ENCODE measurements around the gene CCDC167.
"Not testable (repeated sequence)": the region's sequence is repeated elsewhere in the genome, so short reads cannot be mapped to it uniquely, and the experiment has no call there.

Gene CCDC167

DNA sequence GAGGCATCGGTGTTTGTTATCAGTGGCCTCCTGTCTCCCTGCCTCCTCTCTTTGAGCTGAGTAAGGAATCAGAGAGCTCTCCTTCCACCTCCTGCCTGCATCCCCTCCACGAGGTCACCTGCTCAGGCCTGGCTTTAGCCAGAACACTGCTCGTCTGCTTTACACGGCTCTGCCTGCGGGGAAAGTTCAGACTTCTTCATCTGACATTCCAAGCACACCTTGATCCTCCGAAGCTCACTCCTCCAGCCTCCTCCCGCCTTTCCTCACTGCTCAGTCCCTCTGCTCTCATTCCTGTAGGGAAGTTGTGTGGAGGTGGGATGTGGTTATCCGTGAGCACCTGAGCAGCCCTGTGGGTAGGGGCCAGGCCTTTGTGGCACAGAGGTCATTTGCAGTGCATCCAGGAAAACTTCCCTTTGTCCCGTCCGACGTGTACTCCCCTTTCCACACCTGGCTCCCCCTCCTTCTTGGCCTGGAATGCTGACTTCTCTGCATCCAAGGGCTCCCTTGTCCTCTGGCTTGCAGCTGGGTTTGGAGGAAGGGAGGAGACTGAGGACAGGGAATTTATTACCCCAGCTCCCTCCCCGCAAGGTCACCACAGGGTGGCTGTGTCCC lies 12.8 kb upstream of the CCDC167 start:
- in situ Hi-C loops (cut with MboI; ENCODE audit: low sequenced_read_pairs) = no loop called here

DNA sequence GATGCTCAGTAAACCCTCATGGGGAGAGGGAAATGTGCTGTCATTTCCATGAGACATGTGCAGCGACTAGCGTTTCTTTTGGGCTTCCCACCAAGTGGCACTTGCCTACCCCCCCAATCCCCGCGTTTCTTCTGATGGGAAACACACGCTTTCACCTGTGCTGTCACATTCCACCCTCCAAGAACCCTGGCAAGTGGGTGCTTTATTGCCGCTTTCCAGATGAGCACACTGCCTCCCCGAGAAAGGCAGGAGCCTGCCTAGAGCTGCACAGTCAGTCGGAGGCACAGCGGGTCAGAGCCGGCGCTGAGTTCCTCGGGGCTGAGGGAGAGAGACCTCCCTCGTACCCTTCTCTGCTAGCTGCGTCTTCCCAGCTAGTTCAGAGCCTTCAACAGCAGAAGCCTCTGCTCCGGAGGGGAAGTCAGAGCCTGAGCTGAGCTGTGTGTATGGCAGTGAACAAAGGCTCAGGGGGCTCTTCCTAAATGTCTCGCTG lies 12.3 kb upstream of the CCDC167 start:
- in situ Hi-C loops (cut with MboI; ENCODE audit: low sequenced_read_pairs) = no loop called here

DNA sequence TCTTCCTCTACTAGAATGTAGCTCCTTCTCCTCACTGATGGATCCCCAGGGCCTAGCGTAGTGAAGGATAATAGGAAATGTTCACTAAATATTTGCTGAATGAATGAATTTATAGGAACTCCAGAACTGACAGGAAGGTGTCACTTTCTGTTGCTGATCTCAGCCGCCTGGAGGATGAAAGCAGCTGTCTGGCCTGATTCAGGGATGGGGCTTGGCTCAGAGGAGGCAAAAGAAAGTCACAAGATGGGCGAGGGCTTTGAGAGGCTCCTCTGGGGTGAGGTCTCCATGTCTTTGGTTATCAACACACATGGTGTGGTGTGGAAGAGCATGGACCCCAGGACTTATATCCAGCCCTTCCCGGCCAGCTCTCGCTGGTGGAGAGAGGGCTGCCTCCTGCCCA lies 11.5 kb upstream of the CCDC167 start:
- in situ Hi-C loops (cut with MboI; ENCODE audit: low sequenced_read_pairs) = no loop called here

DNA sequence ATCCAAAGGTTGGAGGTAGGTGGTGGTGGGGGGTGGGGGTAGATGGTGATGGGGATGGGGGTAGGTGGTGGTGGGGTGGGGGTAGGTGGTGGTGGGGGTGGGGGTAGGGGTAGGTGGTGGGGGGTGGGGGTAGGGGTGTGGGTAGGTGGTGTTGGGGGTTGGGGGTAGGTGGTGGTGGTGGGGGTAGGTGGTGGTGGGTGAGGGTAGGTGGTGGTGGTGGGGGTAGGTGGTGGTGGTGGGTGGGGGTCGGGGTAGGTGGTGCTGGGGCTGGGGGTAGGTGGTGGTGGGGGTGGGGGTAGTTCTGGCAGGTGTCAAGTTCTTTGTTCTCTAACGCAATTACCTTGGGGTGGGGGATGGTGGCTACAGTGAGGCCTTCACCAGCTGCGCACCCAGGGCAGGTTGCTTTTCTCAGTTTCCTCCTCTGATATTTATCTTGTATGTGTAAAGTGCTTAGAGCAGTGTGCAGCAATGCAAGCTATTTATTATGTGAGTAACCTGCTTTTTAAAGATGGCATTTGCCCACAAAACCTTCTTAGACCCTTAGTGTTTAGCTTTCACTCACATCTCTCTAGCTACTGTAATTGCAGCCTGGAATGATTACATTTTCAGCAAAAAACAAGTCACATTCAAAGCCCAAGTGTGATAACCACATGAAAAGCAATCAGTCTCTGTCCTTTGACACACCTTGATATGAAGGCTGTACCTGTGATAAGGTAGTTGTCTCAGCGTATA lies 8.2 kb upstream of the CCDC167 start:
- in situ Hi-C loops (cut with MboI; ENCODE audit: low sequenced_read_pairs) = no loop called here

DNA sequence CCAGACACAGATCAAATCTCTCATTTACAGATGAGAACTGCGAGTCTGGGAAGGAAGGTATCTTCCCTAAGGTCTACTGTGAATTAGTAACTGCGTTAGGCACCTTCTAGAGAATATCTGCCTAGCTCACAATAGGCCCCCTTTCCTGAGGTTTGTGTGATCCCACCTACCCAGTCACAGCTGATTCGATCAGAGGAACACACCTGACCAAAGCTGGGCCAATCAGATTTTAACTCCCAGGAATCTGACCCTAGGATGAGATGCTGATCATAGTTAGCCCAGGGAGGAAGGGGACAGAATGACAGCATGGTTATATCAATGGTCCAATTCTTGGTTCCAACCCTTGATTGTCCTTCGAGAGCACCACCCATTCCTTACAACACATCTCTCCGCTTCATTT lies 7.4 kb upstream of the CCDC167 start:
- in situ Hi-C loops (cut with MboI; ENCODE audit: low sequenced_read_pairs) = no loop called here

DNA sequence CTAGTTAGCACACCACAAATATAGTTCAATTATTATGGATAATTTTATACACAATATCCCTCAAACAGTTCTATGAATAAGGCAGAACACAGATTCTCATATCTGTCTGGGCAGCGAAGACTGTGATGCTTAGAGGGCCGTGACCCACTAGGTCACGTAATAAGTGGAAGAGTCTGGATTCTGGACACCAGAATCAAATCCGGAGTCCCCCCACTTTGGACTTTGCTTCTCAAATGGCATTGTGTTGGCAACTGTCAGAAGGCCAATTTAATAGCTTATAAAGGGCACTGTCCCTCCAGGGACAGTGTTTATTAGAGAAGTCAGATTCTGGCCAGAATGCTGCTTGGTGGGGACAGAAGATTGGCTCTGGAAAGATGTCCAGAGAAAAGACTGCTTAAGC lies 6.8 kb upstream of the CCDC167 start:
- in situ Hi-C loops (cut with MboI; ENCODE audit: low sequenced_read_pairs) = no loop called here

DNA sequence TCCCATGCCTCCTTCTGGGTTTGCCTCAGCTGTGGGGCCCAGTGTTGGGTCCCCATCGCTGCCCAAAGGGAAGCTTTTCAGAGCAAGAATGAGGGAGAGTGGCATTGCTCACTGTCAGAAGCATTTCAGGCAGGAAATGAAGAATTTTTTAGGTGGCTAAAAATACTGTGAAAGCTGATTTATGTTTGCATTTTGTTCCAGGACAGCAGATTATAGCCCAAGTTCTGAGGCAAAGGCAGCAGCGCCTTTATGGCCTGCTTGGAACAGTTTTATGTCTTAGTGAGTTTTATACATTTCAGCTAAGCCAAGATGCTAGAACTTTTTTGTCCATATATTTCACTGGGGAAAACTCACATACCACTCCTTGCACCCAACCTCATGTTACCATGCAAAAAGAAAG lies 4.3 kb upstream of the CCDC167 start:
- in situ Hi-C loops (cut with MboI; ENCODE audit: low sequenced_read_pairs) = no loop called here

DNA sequence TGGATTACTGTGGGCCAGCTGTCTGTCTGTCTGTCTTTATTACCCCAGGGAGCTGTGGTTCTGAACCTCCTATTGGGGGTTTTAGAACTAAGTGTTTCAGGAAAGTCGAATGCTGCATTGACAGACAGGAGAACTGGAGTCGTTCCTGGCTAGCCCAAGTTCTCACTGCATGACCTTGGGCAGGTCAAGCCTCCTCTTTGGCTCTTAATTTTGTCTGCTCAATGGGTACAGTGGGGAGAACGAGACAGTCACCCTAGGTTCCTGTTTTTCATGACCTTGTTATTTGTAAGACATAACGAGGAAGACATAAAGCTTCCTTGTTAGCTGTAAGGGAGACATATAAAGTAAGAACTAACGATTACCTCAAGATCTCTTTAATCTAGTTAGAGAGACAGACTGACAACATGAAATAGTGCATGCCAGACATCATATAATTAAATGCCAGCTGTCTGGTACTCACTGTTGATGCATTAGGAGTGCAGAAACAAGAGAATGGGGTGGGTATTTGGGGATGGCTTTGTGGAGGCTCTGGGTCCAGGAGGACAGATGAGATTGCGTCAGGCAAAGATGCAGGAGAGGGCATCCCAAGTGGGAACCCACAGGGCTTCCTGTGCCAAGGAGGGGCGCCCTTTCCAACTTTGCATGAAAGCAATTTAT lies 3.7 kb upstream of the CCDC167 start:
- in situ Hi-C loops (cut with MboI; ENCODE audit: low sequenced_read_pairs) = no loop called here

DNA sequence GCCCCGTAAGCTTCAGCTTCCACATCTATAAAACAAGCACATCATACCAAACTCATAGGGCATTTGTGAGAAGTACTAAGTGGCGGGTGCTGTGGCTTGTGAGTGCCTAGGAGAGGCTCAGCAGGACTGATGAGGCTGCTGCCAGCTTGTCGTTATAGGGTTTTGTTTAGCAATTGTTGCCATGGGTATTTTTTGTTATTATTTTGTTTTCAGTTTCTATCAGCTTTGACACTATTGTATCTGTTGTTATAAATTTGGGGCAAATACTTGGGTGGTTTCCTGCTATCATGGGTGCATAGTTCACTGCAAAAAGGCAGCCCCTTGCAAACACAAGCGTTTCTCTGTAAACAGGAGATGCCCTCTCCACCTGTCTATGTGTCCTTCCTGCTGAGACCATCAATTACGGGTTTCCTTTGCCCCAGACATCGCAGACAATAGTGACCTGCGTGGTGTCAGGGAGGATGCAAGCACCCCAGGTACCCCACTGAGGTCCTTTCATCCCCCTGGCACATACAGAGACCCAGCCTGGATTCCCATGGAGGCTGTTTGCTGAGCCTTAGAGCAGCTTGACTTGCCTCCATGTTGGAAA lies 3.1 kb upstream of the CCDC167 start:
- in situ Hi-C loops (cut with MboI; ENCODE audit: low sequenced_read_pairs) = no loop called here

DNA sequence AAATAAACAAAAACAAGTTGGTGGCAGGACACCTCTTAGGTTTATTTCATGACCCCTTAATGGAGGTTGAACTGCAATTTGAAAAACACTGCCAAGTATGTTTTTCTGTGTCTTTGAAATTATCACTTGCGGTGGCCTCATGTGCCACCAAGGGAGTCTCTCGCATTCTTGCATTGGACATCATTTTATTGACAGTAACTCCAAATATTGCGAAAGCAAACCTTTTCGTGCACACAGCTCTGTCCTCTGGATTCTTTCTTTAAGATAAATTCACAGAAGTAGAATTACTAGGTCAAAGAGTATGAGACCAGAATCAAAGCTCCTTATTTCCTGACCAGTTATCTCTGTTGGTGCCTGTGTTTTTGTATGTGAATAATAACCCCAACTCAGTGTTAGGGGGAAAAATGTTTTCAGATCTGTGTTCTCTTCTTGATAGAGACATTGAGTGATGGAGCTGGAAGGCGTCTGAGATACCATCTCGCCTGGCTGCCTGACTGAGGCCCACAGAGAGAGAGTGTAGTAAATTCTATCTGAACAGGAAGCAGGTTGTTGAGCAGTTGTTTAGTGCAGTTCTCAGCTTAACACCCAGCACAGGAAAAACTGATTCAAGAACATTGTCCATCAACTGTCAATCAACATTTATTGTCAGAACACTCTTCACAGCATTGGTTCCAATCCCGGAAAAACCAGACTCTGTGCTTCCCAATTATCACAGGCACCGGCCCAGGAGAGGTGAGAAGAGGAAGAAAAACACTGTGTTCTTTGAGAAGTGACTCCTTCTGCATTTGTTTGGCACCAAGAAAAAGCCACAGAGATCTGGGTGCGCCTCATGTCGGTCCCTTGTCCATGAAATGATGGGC lies 2.2 kb upstream of the CCDC167 start:
- in situ Hi-C loops (cut with MboI; ENCODE audit: low sequenced_read_pairs) = no loop called here

DNA sequence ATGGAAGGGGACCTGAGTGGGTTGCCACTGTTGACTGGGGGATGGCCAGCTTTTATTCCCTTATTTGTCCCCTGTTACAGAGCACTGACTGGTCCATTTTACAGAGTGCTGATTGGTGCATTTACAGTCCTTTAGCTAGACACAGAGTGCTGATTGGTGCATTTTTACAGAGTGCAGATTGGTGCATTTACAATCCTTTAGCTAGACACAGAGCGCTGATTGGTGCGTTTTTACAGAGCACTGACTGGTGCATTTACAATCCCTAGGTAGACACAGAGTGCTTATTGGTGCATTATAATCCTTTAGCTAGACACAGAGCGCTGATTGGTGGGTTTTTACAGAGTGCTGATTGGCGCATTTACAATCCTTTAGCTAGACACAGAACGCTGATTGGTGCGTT lies 1.2 kb upstream of the CCDC167 start:
- in situ Hi-C loops (cut with MboI; ENCODE audit: low sequenced_read_pairs) = not testable (repeated sequence)

DNA sequence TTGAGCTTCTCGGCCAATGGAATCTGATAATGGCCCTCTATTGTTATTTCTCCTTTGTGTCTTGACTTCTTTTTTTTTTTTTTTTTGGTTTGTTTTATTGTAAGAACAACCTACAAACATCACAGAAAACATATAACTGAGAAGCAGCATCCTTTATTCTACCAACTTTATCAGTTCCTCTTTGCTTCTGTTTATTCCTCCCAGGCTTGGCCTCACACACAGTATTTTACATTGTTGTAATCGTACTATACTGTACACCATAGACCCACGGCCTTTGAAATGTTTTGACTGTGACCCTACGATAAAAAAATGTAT lies 558 bp upstream of the CCDC167 start:
- in situ Hi-C loops (cut with MboI; ENCODE audit: low sequenced_read_pairs) = no loop called here

DNA sequence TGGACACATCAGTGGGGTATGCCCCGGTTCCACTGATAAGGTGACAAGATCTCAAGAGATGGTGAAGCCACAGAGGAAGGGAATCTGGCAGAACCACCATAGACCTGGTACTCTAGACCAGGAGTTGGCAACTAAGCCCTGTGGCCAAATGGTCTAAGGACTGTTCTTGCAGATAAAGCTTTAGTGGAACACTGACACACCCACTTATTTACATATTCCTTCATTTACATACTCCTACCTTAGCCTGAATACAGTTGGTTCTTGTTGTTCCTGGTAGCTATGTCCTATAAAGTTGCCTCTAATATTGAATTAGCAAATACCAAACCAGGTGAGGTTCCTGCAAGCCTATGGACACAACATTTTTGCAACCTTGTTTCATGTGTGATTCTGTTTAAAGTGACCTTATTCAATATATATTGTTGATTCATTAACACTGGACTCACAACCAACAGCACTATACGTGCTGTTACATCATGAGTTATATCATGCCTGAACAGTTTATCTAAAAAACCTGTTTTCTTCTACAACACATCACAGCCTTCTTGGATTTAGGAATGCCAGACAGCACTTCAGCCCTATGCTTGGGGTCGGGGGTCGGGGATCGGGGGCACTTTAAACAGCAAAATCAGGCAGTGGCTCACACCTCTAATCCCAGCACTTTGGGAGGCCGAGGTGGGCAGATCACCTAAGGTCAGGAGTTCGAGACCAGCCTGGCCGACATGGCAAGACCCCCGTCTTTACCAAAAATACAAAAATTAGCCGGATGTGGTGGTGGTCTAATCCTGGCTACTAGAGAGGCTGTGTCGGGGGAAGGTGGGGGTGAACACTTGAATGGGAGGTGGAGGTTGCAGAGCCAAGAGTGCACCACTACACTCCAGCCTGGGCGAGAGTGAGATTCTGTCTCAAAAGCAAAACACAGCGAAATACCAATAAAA lies 2.5 kb downstream of the CCDC167 start:
- in situ Hi-C loops (cut with MboI; ENCODE audit: low sequenced_read_pairs) = no loop called here

DNA sequence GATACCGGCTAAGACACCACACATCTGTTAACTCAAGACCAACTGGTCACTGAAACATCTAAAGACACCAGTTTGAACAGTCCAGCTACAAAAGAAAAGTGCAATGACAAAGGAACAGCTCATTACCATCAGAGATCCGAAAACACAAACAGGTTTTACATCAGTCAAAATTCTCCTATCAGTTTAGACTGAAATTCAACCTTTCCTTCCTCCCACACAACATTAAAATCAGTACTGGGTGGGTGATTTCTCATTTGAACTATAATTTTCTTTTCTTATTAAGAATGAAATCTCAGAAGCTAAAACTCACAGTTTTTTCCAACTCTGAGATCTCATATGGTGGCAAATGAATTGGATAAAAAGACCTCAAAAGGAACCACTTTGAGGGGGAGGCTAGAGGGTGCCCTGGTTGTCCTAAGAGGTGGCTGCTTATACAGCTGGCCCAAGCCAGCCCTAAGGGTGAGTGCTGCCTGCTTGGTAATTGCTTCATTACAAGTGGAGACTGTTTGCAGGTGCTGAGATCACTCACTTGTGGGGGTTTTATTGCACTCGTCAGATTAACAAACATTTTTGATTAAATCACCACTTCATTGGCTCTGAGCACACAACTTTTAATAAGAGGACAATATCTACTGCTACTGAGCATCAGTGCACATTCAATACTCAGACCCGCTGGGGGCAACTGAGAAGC lies 4.3 kb downstream of the CCDC167 start:
- in situ Hi-C loops (cut with MboI; ENCODE audit: low sequenced_read_pairs) = no loop called here

DNA sequence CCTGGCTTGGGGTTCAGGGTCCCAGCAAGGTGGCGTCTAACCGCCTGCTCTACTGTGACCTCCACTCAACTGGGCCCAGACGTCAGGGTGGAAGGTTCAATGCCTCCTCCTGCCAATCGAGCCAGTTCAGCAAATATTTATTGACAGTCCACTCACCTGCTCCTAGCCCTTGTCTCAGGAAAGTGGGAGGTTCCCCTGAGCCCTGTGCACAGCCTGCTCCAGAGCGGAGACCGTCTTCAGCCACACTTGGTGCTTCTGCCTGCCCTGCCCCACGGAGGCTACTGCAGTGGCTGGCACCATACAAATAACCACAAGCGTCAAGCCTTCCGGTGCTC lies 6.1 kb downstream of the CCDC167 start:
- in situ Hi-C loops (cut with MboI; ENCODE audit: low sequenced_read_pairs) = no loop called here

DNA sequence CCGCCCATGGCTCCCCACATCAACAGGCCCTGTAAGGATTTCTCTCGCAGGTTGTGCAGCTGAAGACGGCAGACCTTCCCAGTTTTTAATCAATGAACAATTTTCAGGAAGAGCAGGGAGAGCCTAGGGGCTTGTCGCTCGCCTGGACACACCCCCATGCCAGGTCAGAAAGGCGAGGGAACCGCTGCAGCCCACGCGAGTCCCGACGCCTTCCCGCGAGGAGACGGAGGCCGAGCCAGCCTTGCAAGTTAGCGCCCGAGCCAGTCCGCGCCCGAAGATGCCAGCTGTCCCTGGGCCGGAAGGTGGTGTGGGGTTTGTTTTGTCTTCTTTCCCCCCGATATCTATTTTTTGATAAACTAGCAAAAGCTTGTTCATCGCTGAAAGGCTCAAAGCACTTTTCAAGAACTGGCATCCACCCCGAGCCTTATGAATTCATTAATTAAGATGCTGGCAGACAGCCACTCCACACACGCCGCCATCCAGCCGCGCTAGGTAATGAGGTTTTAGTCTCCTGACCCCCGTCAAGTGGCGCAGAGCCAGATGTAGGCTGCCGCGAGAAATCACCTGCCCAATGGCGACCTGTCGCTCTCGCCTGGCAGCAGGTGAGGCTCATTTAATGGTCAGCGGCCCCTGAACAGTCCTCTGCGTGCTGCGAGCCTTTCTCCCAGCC lies 6.6 kb downstream of the CCDC167 start:
- in situ Hi-C loops (cut with MboI; ENCODE audit: low sequenced_read_pairs) = no loop called here

DNA sequence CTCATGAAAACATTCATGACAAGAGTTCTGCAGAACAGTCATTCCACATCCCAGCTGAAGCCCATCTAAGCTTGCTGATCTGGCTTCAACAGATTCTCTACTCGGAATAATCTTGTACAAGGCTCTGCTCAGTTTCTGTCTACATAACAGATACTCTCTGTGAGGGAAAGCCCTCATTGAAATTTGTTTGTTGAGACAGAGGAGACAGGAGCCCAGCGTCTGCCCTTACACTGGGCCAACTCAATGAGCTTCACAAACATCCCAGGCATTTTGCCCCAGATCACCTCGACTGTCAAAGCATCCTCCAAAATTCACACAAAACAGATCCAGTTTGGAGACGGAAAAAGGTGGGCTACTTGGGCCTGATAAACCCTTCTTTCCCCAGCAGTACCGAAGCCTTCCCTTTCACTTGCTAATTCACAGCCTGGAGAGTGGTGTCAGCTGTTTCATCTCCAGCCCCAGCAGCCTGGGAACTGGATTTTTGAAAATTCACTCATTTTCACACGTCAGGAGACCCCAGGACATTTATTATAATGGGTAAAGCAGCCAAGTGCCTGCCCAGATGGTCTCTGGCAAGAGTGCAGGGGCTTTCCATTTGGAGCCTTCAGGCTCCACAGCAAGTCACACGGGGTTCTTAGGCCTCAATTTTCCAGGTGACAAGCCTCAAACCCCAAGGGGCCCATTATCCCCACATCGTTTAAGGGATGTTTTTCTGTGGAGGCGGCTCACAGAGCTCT lies 7.3 kb downstream of the CCDC167 start:
- in situ Hi-C loops (cut with MboI; ENCODE audit: low sequenced_read_pairs) = no loop called here

DNA sequence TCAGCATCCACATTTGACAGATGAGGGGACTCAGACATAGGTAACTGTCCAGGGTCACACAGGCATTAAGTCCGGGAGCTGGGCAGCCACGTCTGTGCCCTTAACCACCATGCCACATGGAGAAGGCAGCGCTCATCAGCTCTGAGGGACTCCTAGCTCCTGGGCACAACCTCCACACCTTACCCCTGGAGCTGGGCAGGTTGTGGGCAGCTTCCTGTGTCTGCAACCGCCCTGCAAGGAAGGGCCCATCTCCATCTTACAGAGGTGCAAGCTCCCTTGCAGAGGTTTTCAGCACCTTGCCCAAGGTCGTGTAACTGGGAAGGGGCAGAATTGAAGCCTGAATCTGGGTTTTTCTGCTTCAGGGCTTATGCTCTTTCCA lies 7.9 kb downstream of the CCDC167 start:
- in situ Hi-C loops (cut with MboI; ENCODE audit: low sequenced_read_pairs) = no loop called here

Measured in HL-60/S4 treated with retinoic acid at 250 ng/mL for 4 days and 3 days (cell line).